Activated T-cell treated with anti-CD3 and anti-CD28 coated beads, Interleukin-2, amount 50 U/mL, for 72 hours (primary cell): ENCODE measurements around the gene ANO4. TPM values are rescaled to one million over a fixed set of nuclear protein-coding genes. Genes with fewer than 3 reads are reported as not detected.
"Not testable (repeated sequence)": the region's sequence is repeated elsewhere in the genome, so short reads cannot be mapped to it uniquely, and the experiment has no call there.

Experiments used
- ATAC-seq, 2 donors: fragments of 150-1000 bp; cut with Tn5 transposase; replicated peaks in 1 of 2; 2 replicates each; pipeline ENCODE4 v1.10.0; 2021; ENCODE audit warnings: moderate library complexity in 2 of 2, mild to moderate bottlenecking in 1 of 2
- DNase-seq, 2 donors: peaks; one replicate each; pipeline ENCODE4 v3.0.0; 2021 to 2022; ENCODE audit warnings: mixed read lengths in 1 of 2
- H3K27ac Mint-ChIP-seq: one replicate; pipeline ENCODE4 v1.8.0; 2022; ENCODE audit warnings: mild to moderate bottlenecking, moderate library complexity, mixed read lengths
- H3K27me3 Mint-ChIP-seq: one replicate; pipeline ENCODE4 v1.8.0; 2022; ENCODE audit warnings: low read depth, mixed read lengths
- H3K36me3 Mint-ChIP-seq, 2 donors: one replicate each; pipeline ENCODE4 v1.8.0; 2022; ENCODE audit warnings: mixed read lengths in 2 of 2, mild to moderate bottlenecking in 1 of 2; ENCODE audit not compliant: insufficient read depth in 2 of 2
- H3K4me1 Mint-ChIP-seq: one replicate; pipeline ENCODE4 v1.8.0; 2022; ENCODE audit warnings: low read depth, mixed read lengths
- H3K4me3 Mint-ChIP-seq, 2 donors: one replicate each; pipeline ENCODE4 v1.8.0; 2022; ENCODE audit warnings: mild to moderate bottlenecking in 2 of 2, mixed read lengths in 2 of 2, moderate library complexity in 2 of 2
- H3K9me3 Mint-ChIP-seq, 2 donors: one replicate each; pipeline ENCODE4 v1.8.0; 2022; ENCODE audit warnings: mixed read lengths in 2 of 2
- total RNA-seq, 2 donors: library from RNA; stranded (reverse); gene quantifications; one replicate each; pipeline ENCODE4 v1.2.3, GENCODE V29; 2022

ANO4 gene
- total RNA-seq, 2 donors from 2014 or later, result not detected

- Mint-ChIP-seq H3K27me3 (peaks cover 11% of the 10 kb centered on the region), H3K9me3 (peaks cover 2% of the 10 kb centered on the region in 2 donors), H3K27ac (no peak overlapping the region), H3K36me3 (peaks cover 0 to 2% of the 10 kb centered on the region in 2 donors), H3K4me1 (no peaks in the 10 kb centered on the region), H3K4me3 (no peak overlapping the region)
- DNase-seq, result no peak
- ATAC-seq, result no peak
Measured at GRCh38 chr12:101086490-101087135, 292.0 kb downstream of the ANO4 start.

GRCh38 chr12:101087920-101088319 is 293.3 kb downstream of the ANO4 start:
- no peaks in the 10 kb centered on the region for H3K36me3 Mint-ChIP-seq
- no peaks in the 10 kb centered on the region for H3K4me1 Mint-ChIP-seq
- no peak overlapping the region for H3K4me3 Mint-ChIP-seq
- peaks cover 11% of the 10 kb centered on the region for H3K27me3 Mint-ChIP-seq
- H3K27ac Mint-ChIP-seq, result no peak overlapping the region
- ATAC-seq (peak in 1 of 2 donors; percentile 45), DNase-seq (no peak)
- peaks cover 0 to 2% of the 10 kb centered on the region in 2 donors for H3K9me3 Mint-ChIP-seq

- Mint-ChIP-seq H3K4me1 (no peaks in the 10 kb centered on the region), H3K27me3 (peaks cover 11% of the 10 kb centered on the region), H3K27ac (no peak overlapping the region), H3K36me3 (no peaks in the 10 kb centered on the region), H3K9me3 (peaks cover 0 to 2% of the 10 kb centered on the region in 2 donors), H3K4me3 (no peak overlapping the region)
- ATAC-seq, result no peak
- DNase-seq, result no peak
Measured at GRCh38 chr12:101089271-101089670, 294.7 kb downstream of the ANO4 start.

- ATAC-seq, H3K27ac Mint-ChIP-seq, H3K36me3 Mint-ChIP-seq, H3K4me3 Mint-ChIP-seq, DNase-seq, H3K9me3 Mint-ChIP-seq, H3K4me1 Mint-ChIP-seq: not testable (repeated sequence)
- peaks cover 11% of the 10 kb centered on the region for H3K27me3 Mint-ChIP-seq
Measured at GRCh38 chr12:101090222-101090621, 295.6 kb downstream of the ANO4 start.

- Mint-ChIP-seq H3K4me3 (no peak overlapping the region), H3K9me3 (no peaks in the 10 kb centered on the region), H3K4me1 (no peaks in the 10 kb centered on the region), H3K27me3 (no peaks in the 10 kb centered on the region), H3K36me3 (no peaks in the 10 kb centered on the region), H3K27ac (no peak overlapping the region)
- no peak for ATAC-seq
- no peak for DNase-seq
Measured at GRCh38 chr12:101097829-101098580, 303.4 kb downstream of the ANO4 start.

- H3K36me3 Mint-ChIP-seq, result no peaks in the 10 kb centered on the region
- H3K27ac Mint-ChIP-seq, result no peak overlapping the region
- no peak overlapping the region for H3K4me3 Mint-ChIP-seq
- H3K27me3 Mint-ChIP-seq, result no peaks in the 10 kb centered on the region
- H3K4me1 Mint-ChIP-seq, result no peaks in the 10 kb centered on the region
- no peak for ATAC-seq
- DNase-seq, result no peak
- no peaks in the 10 kb centered on the region for H3K9me3 Mint-ChIP-seq
Measured at GRCh38 chr12:101107032-101107763, 312.6 kb downstream of the ANO4 start.

- Mint-ChIP-seq H3K9me3 (no peaks in the 10 kb centered on the region), H3K4me3 (no peak overlapping the region), H3K36me3 (no peaks in the 10 kb centered on the region)
Measured at GRCh38 chr12:101108130-101108529, 313.6 kb downstream of the ANO4 start.

GRCh38 chr12:101110866-101111265 is 316.3 kb downstream of the ANO4 start:
- ATAC-seq (no peak), DNase-seq (no peak)
- Mint-ChIP-seq H3K36me3 (no peaks in the 10 kb centered on the region), H3K9me3 (no peaks in the 10 kb centered on the region), H3K27me3 (no peaks in the 10 kb centered on the region), H3K4me1 (no peaks in the 10 kb centered on the region), H3K4me3 (no peak overlapping the region), H3K27ac (no peak overlapping the region)

More at GRCh38 chr12:101108130-101108529, 313.6 kb downstream of the ANO4 start:
- H3K27ac Mint-ChIP-seq, result no peak overlapping the region
- H3K27me3 Mint-ChIP-seq, result no peaks in the 10 kb centered on the region
- DNase-seq (no peak), ATAC-seq (no peak)
- H3K4me1 Mint-ChIP-seq, result no peaks in the 10 kb centered on the region

- DNase-seq, result no peak
- Mint-ChIP-seq H3K36me3 (no peaks in the 10 kb centered on the region), H3K4me1 (no peaks in the 10 kb centered on the region), H3K4me3 (no peak overlapping the region), H3K27ac (no peak overlapping the region), H3K9me3 (no peaks in the 10 kb centered on the region), H3K27me3 (no peaks in the 10 kb centered on the region)
- ATAC-seq, result no peak
Measured at GRCh38 chr12:101111441-101111840, 316.9 kb downstream of the ANO4 start.

GRCh38 chr12:101115326-101115725 is 320.8 kb downstream of the ANO4 start:
- Mint-ChIP-seq H3K4me3 (no peak overlapping the region), H3K4me1 (no peaks in the 10 kb centered on the region)
- no peak for ATAC-seq

GRCh38 chr12:101116911-101117310 is 322.3 kb downstream of the ANO4 start:
- no peaks in the 10 kb centered on the region for H3K4me1 Mint-ChIP-seq
- H3K4me3 Mint-ChIP-seq, result no peak overlapping the region
- H3K36me3 Mint-ChIP-seq, result no peaks in the 10 kb centered on the region
- H3K9me3 Mint-ChIP-seq, result no peaks in the 10 kb centered on the region
- H3K27ac Mint-ChIP-seq, result no peak overlapping the region
- ATAC-seq (no peak), DNase-seq (no peak)
- no peaks in the 10 kb centered on the region for H3K27me3 Mint-ChIP-seq

More at GRCh38 chr12:101115326-101115725, 320.8 kb downstream of the ANO4 start:
- Mint-ChIP-seq H3K9me3 (no peaks in the 10 kb centered on the region), H3K36me3 (no peaks in the 10 kb centered on the region), H3K27me3 (no peaks in the 10 kb centered on the region), H3K27ac (no peak overlapping the region)
- no peak for DNase-seq

- H3K9me3 Mint-ChIP-seq, result no peaks in the 10 kb centered on the region
- H3K27ac Mint-ChIP-seq, result no peak overlapping the region
Measured at GRCh38 chr12:101117842-101118241, 323.3 kb downstream of the ANO4 start.

GRCh38 chr12:101127521-101128219 is 333.1 kb downstream of the ANO4 start:
- Mint-ChIP-seq H3K36me3 (no peaks in the 10 kb centered on the region), H3K4me1 (no peaks in the 10 kb centered on the region), H3K9me3 (peaks cover 4 to 7% of the 10 kb centered on the region in 2 donors), H3K4me3 (no peak overlapping the region), H3K27ac (no peak overlapping the region), H3K27me3 (no peaks in the 10 kb centered on the region)
- no peak for DNase-seq
- ATAC-seq, result no peak

More at GRCh38 chr12:101117842-101118241, 323.3 kb downstream of the ANO4 start:
- H3K4me3 Mint-ChIP-seq, result no peak overlapping the region
- H3K27me3 Mint-ChIP-seq, result no peaks in the 10 kb centered on the region
- ATAC-seq (no peak), DNase-seq (no peak)
- H3K36me3 Mint-ChIP-seq, result no peaks in the 10 kb centered on the region
- H3K4me1 Mint-ChIP-seq, result no peaks in the 10 kb centered on the region
